GM23338 (cell line): ENCODE results near the gene THSD4.

ENCODE experiments used
- CREB1 ChIP-seq: fragments of 250-450 bp; sonication (Bioruptor Pico); IDR thresholded peaks from 2 replicates; pipeline ENCODE4 v1.5.0; 2020; ENCODE audit warnings: low read depth, mild to moderate bottlenecking, moderate library complexity
- EZH2 ChIP-seq: fragments of 200-600 bp; sonication (generic); IDR thresholded peaks from one replicate; pipeline ENCODE4 v1.8.0; 2017; ENCODE audit warnings: antibody characterized with exemption, mild to moderate bottlenecking, low read depth; ENCODE audit not compliant: unreplicated experiment
- EZH2phosphoT487 ChIP-seq: fragments of 200-600 bp; sonication (generic); IDR thresholded peaks from one replicate; pipeline ENCODE4 v1.8.1; 2018; ENCODE audit warnings: antibody characterized with exemption; ENCODE audit not compliant: unreplicated experiment
- NANOG ChIP-seq: IDR thresholded peaks from 2 replicates; pipeline ENCODE4 v1.6.1; 2016; ENCODE audit warnings: antibody characterized with exemption, borderline replicate concordance
- POLR2AphosphoS5 ChIP-seq: IDR thresholded peaks from 2 replicates; pipeline ENCODE4 v1.6.1; 2016; ENCODE audit warnings: antibody characterized with exemption, low read depth
- TF ChIP-seq, protein P1 (sequence below), 2 experiments: fragments of 200-600 bp in 1 of 2; sonication (generic) in 1 of 2; conservative IDR thresholded peaks; 2 replicates each; pipeline versions ENCODE4 v1.5.1 to v1.6.1; 2016 to 2017; ENCODE audit warnings: antibody characterized with exemption in 2 of 2, low read depth in 2 of 2, mild to moderate bottlenecking in 2 of 2, moderate library complexity in 1 of 2

- TF ChIP-seq EZH2phosphoT487 (no peak), CREB1 (no peak), EZH2 (no peak), NANOG (no peak), POLR2AphosphoS5 (no peak)
- TF ChIP-seq, protein P1, sequence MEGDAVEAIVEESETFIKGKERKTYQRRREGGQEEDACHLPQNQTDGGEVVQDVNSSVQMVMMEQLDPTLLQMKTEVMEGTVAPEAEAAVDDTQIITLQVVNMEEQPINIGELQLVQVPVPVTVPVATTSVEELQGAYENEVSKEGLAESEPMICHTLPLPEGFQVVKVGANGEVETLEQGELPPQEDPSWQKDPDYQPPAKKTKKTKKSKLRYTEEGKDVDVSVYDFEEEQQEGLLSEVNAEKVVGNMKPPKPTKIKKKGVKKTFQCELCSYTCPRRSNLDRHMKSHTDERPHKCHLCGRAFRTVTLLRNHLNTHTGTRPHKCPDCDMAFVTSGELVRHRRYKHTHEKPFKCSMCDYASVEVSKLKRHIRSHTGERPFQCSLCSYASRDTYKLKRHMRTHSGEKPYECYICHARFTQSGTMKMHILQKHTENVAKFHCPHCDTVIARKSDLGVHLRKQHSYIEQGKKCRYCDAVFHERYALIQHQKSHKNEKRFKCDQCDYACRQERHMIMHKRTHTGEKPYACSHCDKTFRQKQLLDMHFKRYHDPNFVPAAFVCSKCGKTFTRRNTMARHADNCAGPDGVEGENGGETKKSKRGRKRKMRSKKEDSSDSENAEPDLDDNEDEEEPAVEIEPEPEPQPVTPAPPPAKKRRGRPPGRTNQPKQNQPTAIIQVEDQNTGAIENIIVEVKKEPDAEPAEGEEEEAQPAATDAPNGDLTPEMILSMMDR (conservative IDR thresholded peaks at IDR 0.05; ENCODE audit: low read depth in 2 of 2) = no peak
Measured at GRCh38 chr15:71677352-71677751, 562.1 kb downstream of the THSD4 start.
